Measurements from ENCODE around the gene RAC3. TPM values are rescaled to one million over a fixed set of nuclear protein-coding genes. Genes with fewer than 3 reads are reported as not detected.

RAC3 gene
- 15.0 and 18.4 TPM in 2 replicates for total RNA-seq (2014; rRNA removed; shearing (Covaris generic))

DNA sequence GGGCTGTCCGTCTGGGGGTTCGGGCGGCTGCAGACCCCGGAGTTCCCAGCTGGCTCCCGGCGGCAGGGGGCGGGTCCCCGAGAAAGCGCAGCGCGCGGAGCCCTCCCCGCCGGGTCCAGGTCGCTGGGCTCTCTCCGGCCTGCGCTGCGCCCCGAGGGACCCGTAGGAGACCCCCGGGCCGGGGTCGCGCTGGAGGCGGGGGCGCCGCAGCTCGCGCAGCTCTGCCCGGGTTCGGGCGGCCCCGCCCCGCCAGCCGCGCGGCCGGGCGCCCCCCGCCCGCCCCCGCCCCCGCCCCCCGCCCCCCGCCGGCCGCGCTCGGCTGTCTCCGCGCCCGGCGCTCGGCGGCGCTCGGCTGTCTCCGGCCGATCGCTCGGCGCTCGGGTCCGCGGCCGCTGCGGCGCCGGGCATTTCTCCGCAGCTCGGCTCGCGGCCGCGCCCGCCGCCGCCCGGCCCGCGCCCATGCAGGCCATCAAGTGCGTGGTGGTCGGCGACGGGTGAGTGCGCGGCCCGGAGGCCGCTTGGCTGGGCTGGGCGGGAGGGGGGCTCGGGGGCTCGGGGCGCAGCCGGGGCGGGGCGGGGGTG, at the start of gene RAC3:
Gene RAC3 (plus strand): TSS at position 376 of the 582 bp plus-strand sequence. CDS start 84 bp downstream, at position 460.

DNA sequence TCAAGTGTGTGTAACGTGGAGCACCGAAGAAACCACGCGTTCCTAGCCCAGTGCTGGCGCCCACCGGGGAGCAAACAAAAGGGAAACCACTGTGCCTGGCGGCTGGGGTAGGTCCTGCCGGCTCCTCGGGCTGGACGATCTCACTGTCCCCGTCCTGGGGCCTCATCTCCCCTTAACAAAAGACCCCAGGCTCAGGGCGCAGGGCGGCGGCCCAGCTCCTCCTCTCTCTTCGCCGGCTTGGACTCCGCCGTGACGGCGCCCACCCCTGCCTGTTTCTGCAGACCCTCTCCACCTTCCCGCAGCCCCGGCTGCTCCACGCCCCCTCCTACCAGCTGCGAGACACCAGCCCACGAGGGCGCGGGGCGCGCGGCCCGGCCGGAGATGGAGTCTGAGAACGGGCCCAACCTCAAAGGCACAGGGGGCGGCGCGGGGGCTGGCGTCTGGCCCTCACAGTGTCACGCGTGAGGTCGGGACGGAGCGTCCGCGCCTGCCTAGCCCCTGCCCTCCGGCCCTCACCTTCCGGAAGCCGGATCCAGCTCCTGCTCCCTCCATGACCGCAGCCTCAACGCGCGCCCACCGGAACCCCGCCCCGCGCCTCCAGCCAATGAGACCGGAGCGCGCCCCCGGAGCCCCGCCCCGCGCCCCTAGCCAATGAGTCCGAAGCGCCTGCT, 9.0 kb upstream of the RAC3 start, which contains the start of gene CENPX:
Gene CENPX (minus strand): TSS at position 569 of the 671 bp plus-strand sequence. CDS start 17 bp downstream, at position 552.

DNA sequence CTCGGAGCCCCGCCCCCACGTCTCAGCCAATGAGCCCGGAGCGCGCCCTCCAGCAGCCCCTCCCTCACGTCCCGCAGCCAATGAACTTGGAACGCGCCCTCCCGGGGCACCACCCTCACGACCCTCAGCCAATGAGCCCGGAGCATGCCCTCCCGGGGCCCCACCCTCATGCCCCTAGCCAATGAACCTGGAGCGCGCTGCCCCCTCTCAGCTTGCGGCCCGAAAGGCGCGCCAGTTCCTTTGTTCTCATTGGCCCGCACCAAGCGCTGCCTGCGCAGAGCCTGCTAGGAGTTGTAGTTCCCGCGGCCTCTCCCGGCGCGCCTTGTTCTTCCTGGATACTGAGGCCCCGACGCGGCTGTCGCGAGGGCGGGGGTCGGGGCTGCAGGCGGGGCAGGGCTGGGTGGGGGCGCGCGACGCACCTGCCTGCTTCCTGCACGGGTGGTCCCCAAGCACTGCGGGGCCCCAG, 8.5 kb upstream of the RAC3 start, which contains the start of gene LRRC45:
Gene LRRC45 (plus strand): TSS at position 325 of the 466 bp plus-strand sequence. CDS start 339 bp downstream, outside the sequence.

DNA sequence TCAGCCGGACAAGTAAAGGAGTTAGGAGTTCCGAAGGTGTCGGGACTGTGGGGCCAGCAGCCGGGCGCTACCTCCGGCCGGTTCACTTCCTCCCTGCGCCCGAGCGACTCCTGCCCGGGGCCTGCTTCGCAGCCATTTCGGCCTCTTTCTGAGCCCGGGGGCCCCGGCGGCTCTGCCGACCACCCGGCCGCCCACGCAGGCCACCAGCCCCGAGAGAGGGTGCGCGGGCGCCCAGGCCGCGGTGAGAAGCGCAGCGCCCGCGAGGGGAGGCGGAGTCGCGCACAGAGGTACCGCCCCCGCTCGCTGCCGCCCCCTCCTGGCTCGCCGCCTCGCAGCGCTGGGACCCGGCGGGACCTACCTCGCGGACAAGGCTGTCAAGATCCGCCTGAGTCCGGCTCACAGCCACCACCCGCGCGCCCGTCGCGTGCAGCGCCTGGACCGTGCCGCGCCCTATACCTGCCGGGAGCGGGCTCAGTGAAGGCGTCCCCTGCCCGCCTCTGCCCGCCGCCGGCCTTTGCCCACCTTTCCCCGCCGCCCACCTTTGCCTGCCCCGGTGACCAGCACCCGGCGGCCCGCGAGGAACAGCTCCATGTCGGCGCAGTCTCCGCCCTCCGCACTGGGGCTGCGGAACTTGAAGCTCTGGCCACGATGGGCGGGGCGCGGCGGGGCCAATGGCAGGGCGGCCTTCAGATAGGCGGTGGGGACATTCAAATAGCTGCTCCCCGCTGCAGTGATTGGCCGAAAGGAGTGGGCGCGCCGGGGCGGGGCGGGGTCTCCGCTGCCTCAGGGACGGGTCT, 5.8 kb downstream of the RAC3 start, which contains the start of gene DCXR:
Gene DCXR (minus strand): TSS at position 606 of the 797 bp plus-strand sequence. CDS start 15 bp downstream, at position 591.

GRCh38 chr17:82051776-82052637, 20.5 kb downstream of the RAC3 start, which contains the start of the genes GPS1 and RFNG:
Gene GPS1 (plus strand): TSS chr17:82051898. CDS start chr17:82051932, 34 bp downstream.
Gene RFNG (minus strand): TSS chr17:82051811. CDS start chr17:82051766, 45 bp downstream.

GRCh38 chr17:82065638-82066303, 34.3 kb downstream of the RAC3 start, which contains the start of gene DUS1L:
Gene DUS1L (minus strand): TSS chr17:82065804. CDS start chr17:82065059, 745 bp downstream.

Other genes with a start within 250 kb of the RAC3 start
- gene GCGR, start 227.5 kb upstream of the RAC3 start, total RNA-seq (2014; rRNA removed; shearing (Covaris generic)), result not detected in 2 replicates
- gene MCRIP1, start 198.4 kb upstream of the RAC3 start, total RNA-seq (2014; rRNA removed; shearing (Covaris generic)), result 73.0 and 96.0 TPM in 2 replicates
- gene PPP1R27, start 196.6 kb upstream of the RAC3 start, total RNA-seq (2014; rRNA removed; shearing (Covaris generic)), result 0.61 TPM in 1 of 2 replicates, not detected in the other
- gene P4HB, start 171.1 kb upstream of the RAC3 start, total RNA-seq (2014; rRNA removed; shearing (Covaris generic)), result 716 and 811 TPM in 2 replicates
- gene ARHGDIA, start 160.3 kb upstream of the RAC3 start, total RNA-seq (2014; rRNA removed; shearing (Covaris generic)), result 229 and 255 TPM in 2 replicates
- gene ALYREF, start 140.1 kb upstream of the RAC3 start, total RNA-seq (2014; rRNA removed; shearing (Covaris generic)), result 423 and 436 TPM in 2 replicates
- gene ANAPC11, start 140.0 kb upstream of the RAC3 start, total RNA-seq (2014; rRNA removed; shearing (Covaris generic)), result 135 and 136 TPM in 2 replicates
- 0.11 and 0.24 TPM in 2 replicates for gene NPB, start 129.4 kb upstream of the RAC3 start, total RNA-seq (2014; rRNA removed; shearing (Covaris generic))
- 27.0 and 32.0 TPM in 2 replicates for gene PCYT2, start 120.3 kb upstream of the RAC3 start, total RNA-seq (2014; rRNA removed; shearing (Covaris generic))
- gene SIRT7, start 113.5 kb upstream of the RAC3 start, total RNA-seq (2014; rRNA removed; shearing (Covaris generic)), result 31.6 and 35.1 TPM in 2 replicates
- gene MAFG, start 103.9 kb upstream of the RAC3 start, total RNA-seq (2014; rRNA removed; shearing (Covaris generic)), result 23.1 and 24.7 TPM in 2 replicates
- 190 and 198 TPM in 2 replicates for gene PYCR1, start 94.4 kb upstream of the RAC3 start, total RNA-seq (2014; rRNA removed; shearing (Covaris generic))
- gene MYADML2, start 84.4 kb upstream of the RAC3 start, total RNA-seq (2014; rRNA removed; shearing (Covaris generic)), result not detected in 2 replicates
- gene NOTUM, start 70.5 kb upstream of the RAC3 start, total RNA-seq (2014; rRNA removed; shearing (Covaris generic)), result 0.11 TPM in 1 of 2 replicates, not detected in the other
- 43.4 and 50.5 TPM in 2 replicates for gene ASPSCR1, start 54.0 kb upstream of the RAC3 start, total RNA-seq (2014; rRNA removed; shearing (Covaris generic))
- gene CENPX, start 8.8 kb upstream of the RAC3 start, total RNA-seq (2014; rRNA removed; shearing (Covaris generic)), result 81.1 and 86.3 TPM in 2 replicates
- gene LRRC45, start 8.4 kb upstream of the RAC3 start, total RNA-seq (2014; rRNA removed; shearing (Covaris generic)), result 17.9 and 20.5 TPM in 2 replicates
- 74.0 and 86.0 TPM in 2 replicates for gene DCXR, start 6.0 kb downstream of the RAC3 start, total RNA-seq (2014; rRNA removed; shearing (Covaris generic))
- gene RFNG, start 20.1 kb downstream of the RAC3 start, total RNA-seq (2014; rRNA removed; shearing (Covaris generic)), result 29.9 and 33.5 TPM in 2 replicates
- 204 and 210 TPM in 2 replicates for gene GPS1, start 20.2 kb downstream of the RAC3 start, total RNA-seq (2014; rRNA removed; shearing (Covaris generic))
- 127 and 134 TPM in 2 replicates for gene DUS1L, start 34.1 kb downstream of the RAC3 start, total RNA-seq (2014; rRNA removed; shearing (Covaris generic))
- 246 and 260 TPM in 2 replicates for gene FASN, start 66.6 kb downstream of the RAC3 start, total RNA-seq (2014; rRNA removed; shearing (Covaris generic))
- 36.2 and 40.3 TPM in 2 replicates for gene CCDC57, start 181.2 kb downstream of the RAC3 start, total RNA-seq (2014; rRNA removed; shearing (Covaris generic))
- 18.8 and 20.1 TPM in 2 replicates for gene SLC16A3, start 197.4 kb downstream of the RAC3 start, total RNA-seq (2014; rRNA removed; shearing (Covaris generic))
- gene CSNK1D, start 242.0 kb downstream of the RAC3 start, total RNA-seq (2014; rRNA removed; shearing (Covaris generic)), result 33.2 and 42.0 TPM in 2 replicates